PC-9 (cell line): ENCODE measurements around the gene PHC2.

ENCODE experiments used
- CTCF ChIP-seq: fragments of 200-600 bp; sonication (generic); conservative IDR thresholded peaks from 2 replicates; pipeline ENCODE4 v1.6.1; 2017; ENCODE audit warnings: mixed run types, antibody characterized with exemption, mild to moderate bottlenecking, moderate library complexity
- EZH2 ChIP-seq: fragments of 200-600 bp; sonication (generic); IDR thresholded peaks from 2 replicates; pipeline ENCODE4 v1.8.0; 2017; ENCODE audit warnings: antibody characterized with exemption, low read depth

- TF ChIP-seq CTCF (no peak), EZH2 (no peak)
Observed at GRCh38 chr1:33377756-33378155, 53.1 kb downstream of the PHC2 start.
